ENCODE results near the gene MSH2.
A peak's percentile ranks its signal among the peaks of the same experiment; 100 is the strongest.

Gene MSH2

DNA sequence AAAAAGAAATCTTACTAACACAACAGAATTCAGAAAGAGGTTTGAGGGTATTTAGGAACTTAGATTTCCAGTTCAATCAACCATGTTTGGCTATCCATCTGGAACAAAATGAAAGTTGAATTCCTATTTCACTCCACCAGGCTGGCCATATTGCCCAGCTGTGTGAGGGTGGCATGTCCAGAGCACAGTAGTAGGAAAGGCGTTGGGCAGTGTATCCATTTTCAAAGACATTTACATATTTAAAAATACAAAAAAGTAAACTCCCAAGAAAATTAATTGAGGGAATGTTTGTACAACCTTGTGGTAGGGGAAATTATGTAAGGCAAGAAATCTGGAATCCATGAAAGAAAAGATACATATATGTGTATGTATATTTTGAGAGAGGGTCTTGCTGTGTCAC, 21.5 kb upstream of the MSH2 start:
- no peaks in the 10 kb centered on the region for H3K27me3 ChIP-seq (replicated peaks; ENCODE audit: control insufficient read depth, insufficient read depth, low read length)
- no peak for TF ChIP-seq CTCF (IDR thresholded peaks at IDR 0.05; ENCODE audit: insufficient read depth, low read length, poor library complexity, severe bottlenecking)
- no peak overlapping the region for H3K4me3 ChIP-seq (replicated peaks; ENCODE audit: low read depth, low read length)
- H3K36me3 ChIP-seq (ENCODE audit: control insufficient read depth, insufficient read depth, low read length): no peaks in the 10 kb centered on the region
- DNase-seq (ENCODE audit: extremely low read depth, insufficient read length): no peak

DNA sequence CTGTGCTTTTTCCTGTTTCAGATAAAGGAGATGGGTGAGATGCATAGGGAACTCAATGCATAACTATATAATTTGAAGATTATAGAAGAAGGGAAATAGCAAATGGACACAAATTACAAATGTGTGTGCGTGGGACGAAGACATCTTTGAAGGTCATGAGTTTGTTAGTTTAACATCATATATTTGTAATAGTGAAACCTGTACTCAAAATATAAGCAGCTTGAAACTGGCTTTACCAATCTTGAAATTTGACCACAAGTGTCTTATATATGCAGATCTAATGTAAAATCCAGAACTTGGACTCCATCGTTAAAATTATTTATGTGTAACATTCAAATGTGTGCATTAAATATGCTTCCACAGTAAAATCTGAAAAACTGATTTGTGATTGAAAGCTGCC, 16.4 kb upstream of the MSH2 start:
- Histone ChIP-seq H3K27me3 (replicated peaks; ENCODE audit: control insufficient read depth, insufficient read depth, low read length) (no peaks in the 10 kb centered on the region), H3K36me3 (ENCODE audit: control insufficient read depth, insufficient read depth, low read length) (no peaks in the 10 kb centered on the region), H3K4me3 (replicated peaks; ENCODE audit: low read depth, low read length) (no peak overlapping the region)
- peak; percentile 32 for DNase-seq (ENCODE audit: extremely low read depth, insufficient read length)
- no peak for TF ChIP-seq CTCF (IDR thresholded peaks at IDR 0.05; ENCODE audit: insufficient read depth, low read length, poor library complexity, severe bottlenecking)

DNA sequence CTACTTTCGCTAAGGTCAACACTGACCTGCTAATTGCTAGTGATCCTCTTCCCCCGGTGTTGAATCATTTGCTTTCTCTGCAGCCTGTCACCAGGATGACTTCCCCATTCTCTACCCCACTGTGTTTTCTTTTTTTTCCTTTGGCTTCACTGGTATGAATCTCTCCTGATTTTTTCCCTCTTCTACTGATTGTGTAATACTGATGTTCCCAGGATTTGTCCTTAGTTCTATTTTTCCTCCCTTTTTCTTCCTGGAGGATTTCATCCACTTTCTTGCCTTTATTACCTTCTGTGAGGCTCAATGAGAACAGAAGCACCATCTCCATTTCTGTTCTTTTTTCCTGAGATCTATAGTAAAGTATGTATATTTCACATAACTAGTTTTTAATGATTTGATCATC, 14.1 kb upstream of the MSH2 start:
- H3K4me3 ChIP-seq (replicated peaks; ENCODE audit: low read depth, low read length): no peak overlapping the region
- H3K36me3 ChIP-seq (ENCODE audit: control insufficient read depth, insufficient read depth, low read length): no peaks in the 10 kb centered on the region
- no peak for DNase-seq (ENCODE audit: extremely low read depth, insufficient read length)
- no peaks in the 10 kb centered on the region for H3K27me3 ChIP-seq (replicated peaks; ENCODE audit: control insufficient read depth, insufficient read depth, low read length)
- no peak for TF ChIP-seq CTCF (IDR thresholded peaks at IDR 0.05; ENCODE audit: insufficient read depth, low read length, poor library complexity, severe bottlenecking)

DNA sequence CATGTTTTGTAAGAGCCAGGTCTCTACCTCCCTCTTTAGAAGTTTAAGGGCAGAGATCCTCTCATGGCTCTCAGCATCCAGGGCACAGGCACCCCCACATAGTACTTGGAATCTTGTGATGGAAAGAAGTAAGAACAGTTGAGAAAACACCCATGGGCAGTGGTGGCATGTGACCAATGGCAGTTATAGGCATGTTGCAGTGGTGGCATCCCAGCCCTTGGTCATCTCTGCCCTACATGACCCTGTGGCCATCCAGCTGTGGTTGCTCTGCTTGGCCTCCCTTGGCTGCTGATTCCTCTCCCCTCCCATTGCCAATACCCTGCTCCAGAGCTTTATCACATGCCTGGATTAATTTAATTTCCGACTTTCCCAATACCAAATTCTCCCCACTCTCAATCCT, 13.3 kb upstream of the MSH2 start:
- H3K27me3 ChIP-seq (replicated peaks; ENCODE audit: control insufficient read depth, insufficient read depth, low read length): no peaks in the 10 kb centered on the region
- no peak for DNase-seq (ENCODE audit: extremely low read depth, insufficient read length)
- H3K36me3 ChIP-seq (ENCODE audit: control insufficient read depth, insufficient read depth, low read length): no peaks in the 10 kb centered on the region
- no peak overlapping the region for H3K4me3 ChIP-seq (replicated peaks; ENCODE audit: low read depth, low read length)
- no peak for TF ChIP-seq CTCF (IDR thresholded peaks at IDR 0.05; ENCODE audit: insufficient read depth, low read length, poor library complexity, severe bottlenecking)

DNA sequence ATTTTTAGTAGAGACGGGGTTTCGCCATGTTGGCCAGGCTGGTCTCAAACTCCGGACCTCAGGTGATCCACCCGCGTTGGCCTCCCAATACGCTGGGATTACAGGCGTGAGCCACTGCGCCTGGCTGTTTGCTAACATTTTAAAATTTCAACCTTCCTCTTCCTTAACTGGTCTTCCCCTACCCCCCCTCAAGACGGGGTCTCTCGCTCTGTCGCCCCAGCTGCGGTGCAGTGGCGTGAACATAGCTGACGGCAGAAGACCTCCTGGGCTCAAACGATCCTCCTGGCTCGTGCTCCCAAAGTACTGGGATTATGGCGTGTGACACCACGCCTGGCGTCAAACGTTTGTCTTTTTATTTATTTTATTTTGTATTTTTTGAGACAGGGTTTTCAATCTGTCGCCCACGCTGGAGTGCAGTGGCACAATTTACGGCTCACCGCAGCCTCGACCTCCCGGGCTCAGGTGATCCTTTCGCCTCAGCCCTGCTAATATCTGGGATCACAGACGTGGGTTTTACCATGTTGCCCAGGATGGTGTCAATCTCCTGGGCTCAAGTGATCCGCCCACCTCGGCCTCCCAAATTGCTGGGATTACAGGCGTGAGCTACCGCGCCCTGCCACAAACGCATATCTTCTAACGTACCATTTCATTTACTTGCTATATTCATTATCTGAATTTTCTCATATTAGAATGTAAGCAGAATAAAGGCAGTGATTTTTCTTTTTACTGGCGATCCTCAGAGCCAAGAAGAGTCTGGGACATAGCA, 984 bp upstream of the MSH2 start:
- no peak for TF ChIP-seq CTCF (IDR thresholded peaks at IDR 0.05; ENCODE audit: insufficient read depth, low read length, poor library complexity, severe bottlenecking)
- H3K4me3 ChIP-seq (replicated peaks; ENCODE audit: low read depth, low read length): peak overlapping the region; percentile 72

GRCh38 chr2:47402555-47402804, 476 bp upstream of the MSH2 start:
- Histone ChIP-seq H3K4me3 (replicated peaks; ENCODE audit: low read depth, low read length) (peak overlapping the region; percentile 72), H3K36me3 (ENCODE audit: control insufficient read depth, insufficient read depth, low read length) (no peaks in the 10 kb centered on the region), H3K27me3 (replicated peaks; ENCODE audit: control insufficient read depth, insufficient read depth, low read length) (no peaks in the 10 kb centered on the region)
- DNase-seq (ENCODE audit: extremely low read depth, insufficient read length): no peak
- TF ChIP-seq CTCF (IDR thresholded peaks at IDR 0.05; ENCODE audit: insufficient read depth, low read length, poor library complexity, severe bottlenecking): no peak

More for the DNA sequence above, 984 bp upstream of the MSH2 start:
- no peak for DNase-seq (ENCODE audit: extremely low read depth, insufficient read length)
- no peaks in the 10 kb centered on the region for H3K36me3 ChIP-seq (ENCODE audit: control insufficient read depth, insufficient read depth, low read length)
- H3K27me3 ChIP-seq (replicated peaks; ENCODE audit: control insufficient read depth, insufficient read depth, low read length): no peaks in the 10 kb centered on the region

Measured in GM06990 (cell line).